ENCODE data around the gene SENP3. TPM values are rescaled to one million over a fixed set of nuclear protein-coding genes. Genes with fewer than 3 reads are reported as not detected.
A peak's percentile ranks its signal among the peaks of the same experiment; 100 is the strongest.
"Not testable (repeated sequence)": the region's sequence is repeated elsewhere in the genome, so short reads cannot be mapped to it uniquely, and the experiment has no call there.

Gene SENP3
- polyA plus RNA-seq, 3 donors, result 85.5 to 93.2 (median 91.8) TPM

DNA sequence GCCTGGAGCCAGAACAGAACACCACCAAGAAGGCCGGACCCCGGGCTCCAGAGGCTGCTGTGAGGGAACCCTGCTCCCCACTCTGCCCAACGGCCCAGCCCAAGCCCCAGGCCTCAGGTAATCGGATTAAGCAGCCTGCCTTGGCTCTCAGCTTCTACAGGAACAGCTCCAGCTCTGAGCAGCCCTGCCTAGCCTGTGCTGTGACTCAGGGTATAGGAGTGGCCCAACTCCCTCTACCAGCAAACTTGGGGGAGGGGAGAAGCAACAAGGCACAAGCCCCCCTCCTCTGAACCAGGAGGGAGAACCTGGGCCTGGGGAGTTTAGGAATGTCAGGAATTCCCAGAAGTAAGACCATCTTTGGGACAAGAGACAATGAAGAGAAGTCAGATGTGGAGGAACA is 29.0 kb downstream of the SENP3 start:
- DNase-seq (ENCODE audit: low read depth in 3 of 3, low spot score in 2 of 3), result no peak

- no peak for DNase-seq (ENCODE audit: low read depth in 3 of 3, low spot score in 2 of 3)
These were observed 29.9 kb downstream of the SENP3 start for GRCh38 chr17:7591596-7591995.

- no peak for DNase-seq (ENCODE audit: low read depth in 3 of 3, low spot score in 2 of 3)
These were observed 30.8 kb downstream of the SENP3 start for GRCh38 chr17:7592422-7593021.

DNA sequence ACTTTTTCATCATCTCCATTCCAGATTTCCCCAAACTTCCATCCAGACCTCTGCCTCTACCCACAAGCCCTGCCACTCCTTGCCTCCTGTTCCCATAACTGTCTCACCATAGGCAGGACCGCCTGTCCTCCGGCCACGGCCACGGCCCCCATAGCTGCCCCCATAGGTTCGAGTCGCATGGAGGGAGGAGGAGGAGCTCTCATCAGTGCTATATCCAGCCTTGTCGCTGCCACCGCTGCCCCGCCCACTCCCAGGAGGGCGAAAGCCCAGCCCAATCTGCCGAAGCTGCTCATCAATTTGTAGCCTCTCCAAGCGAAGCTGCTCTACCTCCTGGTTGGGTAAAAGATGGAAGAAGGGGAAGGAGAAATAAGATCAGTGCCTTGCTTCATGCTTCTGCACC is 31.6 kb downstream of the SENP3 start:
- no peak for DNase-seq (ENCODE audit: low read depth in 3 of 3, low spot score in 2 of 3)

DNA sequence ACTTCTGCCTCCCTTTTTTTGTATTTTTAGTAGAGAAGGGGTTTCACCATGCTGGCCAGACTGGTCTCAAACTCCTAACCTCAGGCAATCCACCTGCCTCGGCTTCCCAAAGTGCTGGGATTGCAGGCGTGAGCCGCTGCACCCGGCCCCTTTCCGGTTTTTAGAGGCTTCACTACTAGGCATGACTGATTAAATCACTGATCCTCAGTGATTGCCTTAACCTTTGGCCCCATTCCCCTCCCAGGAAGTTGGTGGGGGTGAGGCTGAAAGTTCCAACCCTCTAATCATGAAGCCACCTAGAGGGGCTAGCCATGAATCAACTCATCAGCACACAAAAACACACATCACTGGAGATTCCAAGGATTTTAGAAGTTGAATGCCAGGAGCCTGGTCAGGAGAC is 35.8 kb downstream of the SENP3 start:
- not testable (repeated sequence) for DNase-seq (ENCODE audit: low read depth in 3 of 3, low spot score in 2 of 3)

- no peak for DNase-seq (ENCODE audit: low read depth in 3 of 3, low spot score in 2 of 3)
These were observed 44.6 kb downstream of the SENP3 start for GRCh38 chr17:7606280-7606679.

DNA sequence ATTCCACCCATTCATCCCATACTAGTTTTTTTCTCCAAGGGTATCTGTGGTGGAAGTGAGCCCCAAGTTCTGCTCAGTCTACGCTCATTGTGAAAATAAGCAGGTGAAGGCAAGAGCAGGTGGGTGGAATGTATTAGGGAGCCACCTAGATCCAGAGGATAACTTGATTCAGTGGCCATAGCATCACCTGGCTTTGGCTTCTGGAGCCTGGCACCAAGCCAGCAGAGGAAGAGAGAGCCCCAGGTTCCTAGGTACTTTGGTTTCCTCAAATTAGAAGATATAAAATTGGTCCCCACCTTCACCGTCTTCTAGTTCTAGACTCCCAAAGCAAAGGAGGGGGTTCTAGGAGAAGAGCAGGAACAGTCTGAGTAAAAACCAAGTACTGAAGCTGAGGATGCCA is 48.9 kb downstream of the SENP3 start:
- DNase-seq (ENCODE audit: low read depth in 3 of 3, low spot score in 2 of 3), result no peak

GRCh38 chr17:7611635-7612293 is 50.0 kb downstream of the SENP3 start:
- no peak for DNase-seq (ENCODE audit: low read depth in 3 of 3, low spot score in 2 of 3)

GRCh38 chr17:7612294-7612640 is 50.5 kb downstream of the SENP3 start:
- DNase-seq (ENCODE audit: low read depth in 3 of 3, low spot score in 2 of 3), result no peak

DNA sequence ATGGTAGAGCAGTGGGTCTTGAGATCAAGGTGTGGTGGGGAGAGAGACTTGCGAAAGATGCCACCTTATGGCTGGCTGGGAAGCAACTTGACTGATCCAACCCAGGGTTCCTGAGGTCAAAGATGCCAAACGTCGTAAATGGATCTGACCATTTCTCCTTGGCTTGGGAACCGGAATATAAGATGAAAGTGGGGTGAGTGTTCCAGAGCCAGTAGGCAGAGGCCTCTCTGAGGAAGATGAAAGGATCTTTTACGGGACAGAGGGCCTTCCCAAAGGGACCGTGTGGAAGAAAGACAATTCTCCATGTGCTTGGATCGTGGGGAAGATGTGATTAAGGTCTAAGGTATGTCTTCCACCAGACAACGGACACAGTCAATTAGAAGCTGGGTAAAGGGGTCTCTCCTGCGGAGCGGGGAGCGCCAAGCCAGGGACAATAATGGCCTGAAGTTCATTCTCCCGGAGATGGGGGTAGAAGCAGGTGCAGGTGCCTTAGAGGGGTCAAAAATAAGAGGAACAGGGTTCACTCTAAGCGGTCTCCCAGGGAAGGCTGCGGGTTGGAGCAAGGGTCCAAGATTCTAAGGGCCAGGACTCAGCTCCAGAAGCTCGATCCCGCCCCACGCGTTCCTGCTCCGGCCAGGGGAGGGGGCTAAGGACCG is 52.2 kb downstream of the SENP3 start:
- no peak for DNase-seq (ENCODE audit: low read depth in 3 of 3, low spot score in 2 of 3)

GRCh38 chr17:7614425-7615264 is 52.9 kb downstream of the SENP3 start, which contains the start of gene FXR2:
FXR2 (minus strand) TSS chr17:7614897; CDS start chr17:7614532, 365 bp downstream.
- DNase-seq (ENCODE audit: low read depth in 3 of 3, low spot score in 2 of 3), result peak; percentile 100

DNA sequence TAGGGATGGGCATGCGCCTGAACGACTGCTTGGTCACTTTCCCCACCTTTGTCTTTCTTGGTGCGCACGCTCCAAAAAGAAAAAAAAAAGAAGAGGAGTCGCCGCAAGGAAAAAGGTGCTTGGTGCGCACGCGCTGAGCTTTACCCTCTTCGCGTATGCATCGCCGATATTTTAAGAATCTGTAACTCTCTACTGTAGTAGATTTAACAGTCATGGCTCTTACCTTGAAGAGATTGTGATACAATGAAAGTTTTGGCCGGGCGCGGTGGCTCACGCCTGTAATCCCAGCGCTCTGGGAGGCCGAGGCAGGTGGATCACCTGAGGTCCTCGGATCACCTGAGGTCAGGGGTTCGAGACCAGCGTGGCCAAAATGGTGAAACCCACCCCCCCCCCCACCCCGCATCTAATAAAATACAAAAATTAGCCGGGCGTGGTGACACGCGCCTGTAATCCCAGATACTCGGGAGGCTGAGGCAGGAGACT is 53.6 kb downstream of the SENP3 start:
- DNase-seq (ENCODE audit: low read depth in 3 of 3, low spot score in 2 of 3), result no peak

DNA sequence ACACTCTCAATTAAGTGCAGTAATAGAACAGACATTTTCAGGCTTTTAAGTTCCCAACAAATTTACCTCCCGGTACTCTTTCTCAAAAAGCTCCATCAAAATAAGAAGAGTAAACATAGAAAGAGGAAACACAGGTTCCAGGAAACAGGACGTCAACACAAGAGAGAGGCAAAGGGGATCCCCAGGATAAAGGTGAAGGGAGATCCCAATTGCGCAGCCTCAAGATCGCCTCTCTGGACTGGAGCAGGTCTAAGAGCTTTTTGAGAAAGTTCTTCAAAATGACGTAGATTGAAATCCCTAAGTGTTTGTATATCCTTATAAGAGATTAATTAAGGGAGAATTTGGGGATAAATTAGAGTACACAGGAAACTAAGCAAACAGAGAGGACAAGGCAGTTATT is 56.9 kb downstream of the SENP3 start:
- no peak for DNase-seq (ENCODE audit: low read depth in 3 of 3, low spot score in 2 of 3)

DNA sequence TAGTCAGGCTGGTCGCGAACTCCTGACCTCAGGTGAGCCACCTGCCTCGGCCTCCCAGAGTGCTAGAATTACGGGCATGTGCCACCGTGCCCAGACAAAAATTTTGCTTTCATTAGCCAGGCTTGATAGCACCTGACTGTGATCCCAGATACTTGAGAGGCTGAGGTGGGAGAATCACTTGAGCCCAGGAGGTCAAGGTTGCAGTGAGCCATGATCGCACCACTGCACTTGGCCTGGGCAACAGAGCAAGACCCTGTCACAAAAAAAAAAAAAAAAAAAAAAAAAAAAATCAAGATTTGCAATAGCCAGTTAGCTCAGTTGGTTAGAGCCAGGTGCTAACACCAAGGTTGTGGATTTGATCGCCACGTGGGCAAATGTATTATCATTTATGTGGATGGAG is 59.1 kb downstream of the SENP3 start:
- DNase-seq (ENCODE audit: low read depth in 3 of 3, low spot score in 2 of 3), result no peak

Other genes with a start within 250 kb of the SENP3 start
- 10 to 100 TPM; 85.8 to 96.1 (median 87.8) TPM for gene GPS2, start 246.6 kb upstream of the SENP3 start, polyA plus RNA-seq (ENCODE audit: insufficient read length in 3 of 3)
- 10 to 100 TPM; 23.4 to 27.7 (median 24.7) TPM for gene NEURL4, start 232.6 kb upstream of the SENP3 start, polyA plus RNA-seq (ENCODE audit: insufficient read length in 3 of 3)
- 1 to 10 TPM; 4.6 to 6.0 (median 5.7) TPM for gene ACAP1, start 225.4 kb upstream of the SENP3 start, polyA plus RNA-seq (ENCODE audit: insufficient read length in 3 of 3)
- gene KCTD11, start 209.8 kb upstream of the SENP3 start, polyA plus RNA-seq (ENCODE audit: insufficient read length in 3 of 3), result 10 to 100 TPM; 11.7 to 12.7 (median 11.7) TPM
- not detected for gene TMEM95, start 206.8 kb upstream of the SENP3 start, polyA plus RNA-seq (ENCODE audit: insufficient read length in 3 of 3)
- gene TNK1, start 180.8 kb upstream of the SENP3 start, polyA plus RNA-seq (ENCODE audit: insufficient read length in 3 of 3), result 1 to 10 TPM; 4.4 to 5.2 (median 4.8) TPM
- 10 to 100 TPM; 24.3 to 30.9 (median 28.6) TPM for gene PLSCR3, start 167.4 kb upstream of the SENP3 start, polyA plus RNA-seq (ENCODE audit: insufficient read length in 3 of 3)
- 10 to 100 TPM; 82.4 to 93.2 (median 86.5) TPM for gene TMEM256, start 157.8 kb upstream of the SENP3 start, polyA plus RNA-seq (ENCODE audit: insufficient read length in 3 of 3)
- gene NLGN2, start 154.1 kb upstream of the SENP3 start, polyA plus RNA-seq (ENCODE audit: insufficient read length in 3 of 3), result 10 to 100 TPM; 16.8 to 18.6 (median 18.2) TPM
- not detected for gene SPEM1, start 141.6 kb upstream of the SENP3 start, polyA plus RNA-seq (ENCODE audit: insufficient read length in 3 of 3)
- not detected for gene SPEM2, start 136.3 kb upstream of the SENP3 start, polyA plus RNA-seq (ENCODE audit: insufficient read length in 3 of 3)
- not detected for gene SPEM3, start 133.1 kb upstream of the SENP3 start, polyA plus RNA-seq (ENCODE audit: insufficient read length in 3 of 3)
- gene TMEM102, start 126.5 kb upstream of the SENP3 start, polyA plus RNA-seq (ENCODE audit: insufficient read length in 3 of 3), result 1 to 10 TPM; 3.6 to 4.4 (median 4.2) TPM
- gene FGF11, start 122.4 kb upstream of the SENP3 start, polyA plus RNA-seq (ENCODE audit: insufficient read length in 3 of 3), result 1 to 10 TPM; 5.5 to 6.8 (median 6.6) TPM
- gene CHRNB1, start 116.9 kb upstream of the SENP3 start, polyA plus RNA-seq (ENCODE audit: insufficient read length in 3 of 3), result 10 to 100 TPM; 10.1 to 11.0 (median 10.9) TPM
- 10 to 100 TPM; 35.9 to 38.0 (median 37.6) TPM for gene ZBTB4, start 82.3 kb upstream of the SENP3 start, polyA plus RNA-seq (ENCODE audit: insufficient read length in 3 of 3)
- gene SLC35G6, start 80.5 kb upstream of the SENP3 start, polyA plus RNA-seq (ENCODE audit: insufficient read length in 3 of 3), result under 1 TPM in 1 of 3 donors, not detected in 2; 0.10 TPM
- 100 to 1,000 TPM; 108 to 118 (median 118) TPM for gene POLR2A, start 77.6 kb upstream of the SENP3 start, polyA plus RNA-seq (ENCODE audit: insufficient read length in 3 of 3)
- 10 to 100 TPM; 21.8 to 24.1 (median 22.3) TPM for gene TNFSF12, start 12.9 kb upstream of the SENP3 start, polyA plus RNA-seq (ENCODE audit: insufficient read length in 3 of 3)
- 10 to 100 TPM; 11.6 to 15.0 (median 13.4) TPM for gene TNFSF13, start 3.2 kb upstream of the SENP3 start, polyA plus RNA-seq (ENCODE audit: insufficient read length in 3 of 3)
- 10 to 100 TPM; 46.9 to 67.9 (median 57.3) TPM for gene CD68, start 17.7 kb downstream of the SENP3 start, polyA plus RNA-seq (ENCODE audit: insufficient read length in 3 of 3)
- gene MPDU1, start 21.9 kb downstream of the SENP3 start, polyA plus RNA-seq (ENCODE audit: insufficient read length in 3 of 3), result 100 to 1,000 TPM; 125 to 133 (median 125) TPM
- 1 to 10 TPM; 2.8 to 3.9 (median 2.9) TPM for gene SOX15, start 28.2 kb downstream of the SENP3 start, polyA plus RNA-seq (ENCODE audit: insufficient read length in 3 of 3)
- gene FXR2, start 53.0 kb downstream of the SENP3 start, polyA plus RNA-seq (ENCODE audit: insufficient read length in 3 of 3), result 10 to 100 TPM; 41.4 to 42.8 (median 42.2) TPM
- 100 to 1,000 TPM; 130 to 152 (median 138) TPM for gene SAT2, start 65.9 kb downstream of the SENP3 start, polyA plus RNA-seq (ENCODE audit: insufficient read length in 3 of 3)
- gene SHBG, start 68.2 kb downstream of the SENP3 start, polyA plus RNA-seq (ENCODE audit: insufficient read length in 3 of 3), result 1 to 10 TPM; 2.5 to 4.9 (median 3.0) TPM
- gene ATP1B2, start 89.0 kb downstream of the SENP3 start, polyA plus RNA-seq (ENCODE audit: insufficient read length in 3 of 3), result 10 to 100 TPM; 15.5 to 20.6 (median 20.4) TPM
- 10 to 100 TPM; 66.7 to 68.6 (median 67.4) TPM for gene TP53, start 125.6 kb downstream of the SENP3 start, polyA plus RNA-seq (ENCODE audit: insufficient read length in 3 of 3)
- gene WRAP53, start 126.6 kb downstream of the SENP3 start, polyA plus RNA-seq (ENCODE audit: insufficient read length in 3 of 3), result 10 to 100 TPM; 12.8 to 13.6 (median 13.1) TPM
- gene EFNB3, start 143.3 kb downstream of the SENP3 start, polyA plus RNA-seq (ENCODE audit: insufficient read length in 3 of 3), result 10 to 100 TPM; 19.9 to 23.7 (median 23.1) TPM
- under 1 TPM; 0.25 to 0.43 (median 0.25) TPM for gene DNAH2, start 155.8 kb downstream of the SENP3 start, polyA plus RNA-seq (ENCODE audit: insufficient read length in 3 of 3)

All from right renal cortex interstitium (tissue), 3 donors.